ENCODE results near the gene STARD3NL. TPM values are rescaled to one million over a fixed set of nuclear protein-coding genes. Genes with fewer than 3 reads are reported as not detected.

STARD3NL gene, protein sequence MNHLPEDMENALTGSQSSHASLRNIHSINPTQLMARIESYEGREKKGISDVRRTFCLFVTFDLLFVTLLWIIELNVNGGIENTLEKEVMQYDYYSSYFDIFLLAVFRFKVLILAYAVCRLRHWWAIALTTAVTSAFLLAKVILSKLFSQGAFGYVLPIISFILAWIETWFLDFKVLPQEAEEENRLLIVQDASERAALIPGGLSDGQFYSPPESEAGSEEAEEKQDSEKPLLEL
- 58.6 and 99.3 TPM in 2 replicates for total RNA-seq

DNA sequence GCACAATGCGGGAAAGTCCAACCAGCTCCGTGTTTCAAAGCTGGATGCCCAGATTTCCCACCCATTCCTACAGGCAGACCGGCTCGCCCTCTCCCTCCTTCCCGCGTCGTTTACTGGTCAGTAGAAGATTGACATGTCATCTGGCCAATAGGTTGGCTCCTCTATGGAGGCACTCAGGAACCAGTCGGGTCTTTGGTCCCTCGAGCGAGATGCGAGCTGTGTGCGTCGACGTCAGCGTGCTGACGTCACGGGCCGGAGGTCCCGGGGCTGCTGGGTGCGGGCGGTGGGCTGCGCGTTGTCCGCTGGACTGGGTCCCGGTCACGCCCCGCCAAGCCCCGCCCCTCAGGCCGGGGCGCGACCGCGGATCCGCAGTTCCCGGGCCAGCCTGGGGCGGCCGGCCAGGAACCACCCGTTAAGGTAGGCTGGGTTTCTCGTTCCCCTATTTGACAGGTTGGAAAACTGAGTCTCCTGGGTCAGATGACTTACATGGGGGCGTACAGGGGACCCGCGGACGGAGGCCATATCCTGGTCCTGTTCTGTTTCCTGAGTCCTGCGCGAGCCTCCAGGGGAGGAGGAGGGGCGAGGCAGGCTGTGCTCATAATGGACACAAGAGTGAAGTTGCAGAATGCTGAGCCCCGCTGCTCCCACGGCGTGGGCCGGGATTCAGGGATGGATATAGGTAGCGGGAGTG lies at the start of gene STARD3NL:
Gene STARD3NL (plus strand): TSS at position 242 of the 691 bp plus-strand sequence. CDS start 29,260 bp downstream, outside the sequence.
- peak; percentile 100 for DNase-seq (ENCODE audit: low read depth)
- H3K4me3 ChIP-seq (ENCODE audit: low read depth, low read length), result peak within 1 kb of the TSS; percentile 87
- TF ChIP-seq, protein P1, sequence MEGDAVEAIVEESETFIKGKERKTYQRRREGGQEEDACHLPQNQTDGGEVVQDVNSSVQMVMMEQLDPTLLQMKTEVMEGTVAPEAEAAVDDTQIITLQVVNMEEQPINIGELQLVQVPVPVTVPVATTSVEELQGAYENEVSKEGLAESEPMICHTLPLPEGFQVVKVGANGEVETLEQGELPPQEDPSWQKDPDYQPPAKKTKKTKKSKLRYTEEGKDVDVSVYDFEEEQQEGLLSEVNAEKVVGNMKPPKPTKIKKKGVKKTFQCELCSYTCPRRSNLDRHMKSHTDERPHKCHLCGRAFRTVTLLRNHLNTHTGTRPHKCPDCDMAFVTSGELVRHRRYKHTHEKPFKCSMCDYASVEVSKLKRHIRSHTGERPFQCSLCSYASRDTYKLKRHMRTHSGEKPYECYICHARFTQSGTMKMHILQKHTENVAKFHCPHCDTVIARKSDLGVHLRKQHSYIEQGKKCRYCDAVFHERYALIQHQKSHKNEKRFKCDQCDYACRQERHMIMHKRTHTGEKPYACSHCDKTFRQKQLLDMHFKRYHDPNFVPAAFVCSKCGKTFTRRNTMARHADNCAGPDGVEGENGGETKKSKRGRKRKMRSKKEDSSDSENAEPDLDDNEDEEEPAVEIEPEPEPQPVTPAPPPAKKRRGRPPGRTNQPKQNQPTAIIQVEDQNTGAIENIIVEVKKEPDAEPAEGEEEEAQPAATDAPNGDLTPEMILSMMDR (IDR thresholded peaks at IDR 0.05; ENCODE audit: insufficient read depth, low read depth, low read length), result no peak

DNA sequence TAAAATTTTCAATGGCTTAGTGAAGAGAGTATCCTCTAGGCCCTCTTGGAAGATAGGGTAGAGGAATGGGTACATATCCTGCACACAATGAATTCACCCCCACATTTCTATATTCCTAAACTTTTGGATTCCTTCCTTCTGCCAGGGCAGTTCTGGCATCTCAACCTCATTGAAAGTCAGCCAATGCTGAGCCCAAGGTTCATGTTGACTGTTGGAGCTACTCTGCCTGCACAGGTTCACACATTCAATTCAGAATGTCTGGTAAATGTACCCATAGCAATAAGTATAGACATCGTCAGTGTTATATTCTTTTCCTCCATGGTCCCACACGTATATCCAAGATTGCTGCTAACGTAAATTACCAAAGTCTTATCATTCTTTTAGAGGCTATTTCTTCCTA lies 48.9 kb upstream of the STARD3NL start:
- TF ChIP-seq, protein P1 (IDR thresholded peaks at IDR 0.05; ENCODE audit: insufficient read depth, low read depth, low read length), result no peak
- DNase-seq (ENCODE audit: low read depth), result no peak
- no peak overlapping the region for H3K4me3 ChIP-seq (ENCODE audit: low read depth, low read length)

DNA sequence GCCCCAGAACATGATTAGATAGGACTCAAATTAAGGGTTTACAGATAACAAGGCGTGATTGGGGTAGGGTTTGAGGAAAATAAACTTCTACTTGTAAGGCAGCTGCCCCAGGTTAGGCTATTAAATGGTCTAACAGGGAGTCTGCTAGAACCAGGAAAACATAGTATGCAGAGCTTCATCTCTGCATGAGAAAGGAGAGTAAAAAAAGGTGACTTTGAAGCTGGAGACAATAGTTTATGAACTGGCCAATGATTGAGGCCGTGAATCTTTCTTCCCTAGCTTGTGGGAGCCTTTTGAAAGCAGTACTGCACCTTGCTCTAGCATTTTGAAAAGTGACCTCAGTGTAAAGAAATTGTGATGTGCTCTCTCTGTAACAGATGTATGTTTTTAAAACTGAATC lies 48.5 kb upstream of the STARD3NL start:
- TF ChIP-seq, protein P1 (IDR thresholded peaks at IDR 0.05; ENCODE audit: insufficient read depth, low read depth, low read length), result no peak
- no peak overlapping the region for H3K4me3 ChIP-seq (ENCODE audit: low read depth, low read length)
- no peak for DNase-seq (ENCODE audit: low read depth)

DNA sequence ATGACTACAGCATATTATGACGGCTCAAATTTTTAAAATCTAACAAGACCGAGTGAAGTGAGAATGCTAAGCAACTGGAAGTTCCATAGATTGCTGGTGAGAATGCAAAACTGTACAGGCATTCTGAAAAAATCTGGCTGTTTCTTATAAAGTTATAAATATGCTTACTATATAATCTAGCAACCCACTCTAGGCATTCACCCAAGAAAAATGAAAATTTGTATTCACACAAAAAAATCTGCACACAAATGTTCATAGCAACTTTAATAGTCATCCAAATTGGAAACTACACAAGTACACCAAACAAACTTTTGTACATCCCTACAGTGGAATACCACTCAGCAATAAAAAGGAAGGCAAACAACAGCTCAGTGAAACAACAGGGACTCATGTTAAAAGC lies 39.9 kb upstream of the STARD3NL start:
- TF ChIP-seq, protein P1 (IDR thresholded peaks at IDR 0.05; ENCODE audit: insufficient read depth, low read depth, low read length), result no peak
- no peak overlapping the region for H3K4me3 ChIP-seq (ENCODE audit: low read depth, low read length)
- DNase-seq (ENCODE audit: low read depth), result no peak

DNA sequence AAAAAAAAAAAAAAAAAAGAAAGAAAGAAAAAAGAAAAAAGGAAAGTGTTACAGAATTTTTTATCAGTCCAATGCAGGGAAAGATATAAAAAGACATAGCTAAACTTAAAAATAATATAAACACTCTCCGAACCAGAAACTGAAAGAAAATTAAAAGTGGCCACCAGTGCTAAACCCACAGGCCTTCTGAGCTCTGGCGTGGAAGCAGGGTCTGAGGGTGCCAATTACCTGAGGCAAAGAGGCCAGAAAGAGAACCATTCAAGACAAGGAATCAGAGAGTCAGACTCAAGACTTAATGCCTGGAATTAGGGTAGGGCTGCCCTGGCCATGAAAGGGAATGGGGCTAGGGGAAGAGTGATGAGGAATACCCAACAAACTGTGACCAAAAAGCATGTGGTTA lies 36.9 kb upstream of the STARD3NL start:
- no peak for DNase-seq (ENCODE audit: low read depth)
- H3K4me3 ChIP-seq (ENCODE audit: low read depth, low read length), result no peak overlapping the region
- TF ChIP-seq, protein P1 (IDR thresholded peaks at IDR 0.05; ENCODE audit: insufficient read depth, low read depth, low read length), result no peak

DNA sequence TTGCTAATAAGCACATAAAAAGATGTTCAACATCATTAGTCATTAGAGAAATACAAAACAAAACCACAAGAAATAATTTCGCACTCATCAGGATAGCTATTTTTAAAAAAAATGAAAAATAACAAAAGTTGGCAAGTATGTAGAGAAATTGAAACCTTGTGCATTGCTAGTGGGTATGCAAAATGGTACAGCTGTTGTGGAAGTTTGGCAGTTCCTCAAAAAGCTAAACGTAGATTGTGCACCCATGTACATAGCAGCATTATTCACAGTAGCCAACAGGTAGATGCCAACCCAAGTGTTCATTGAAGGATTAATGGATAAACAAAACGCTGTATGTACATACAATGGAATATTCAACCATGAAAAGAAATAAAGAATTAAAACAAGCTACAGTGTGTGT lies 35.3 kb upstream of the STARD3NL start:
- TF ChIP-seq, protein P1 (IDR thresholded peaks at IDR 0.05; ENCODE audit: insufficient read depth, low read depth, low read length), result no peak
- no peak for DNase-seq (ENCODE audit: low read depth)
- H3K4me3 ChIP-seq (ENCODE audit: low read depth, low read length), result no peak overlapping the region

Measured in fibroblast of villous mesenchyme (primary cell).